ENCODE data around the gene ABCC2.

ABCC2 gene

GRCh38 chr10:99791831-99792230 lies 9.4 kb downstream of the ABCC2 start:
- H3K79me2 ChIP-seq (ENCODE audit: insufficient read depth, low read length): no peaks in the 10 kb centered on the region
- no peaks in the 10 kb centered on the region for H3K36me3 ChIP-seq (ENCODE audit: insufficient read depth, low read length)
- no peaks in the 10 kb centered on the region for H3F3A ChIP-seq (ENCODE audit: low read depth)

GRCh38 chr10:99793819-99794218 lies 11.4 kb downstream of the ABCC2 start:
- Histone ChIP-seq H2AFZ (ENCODE audit: low read length) (no peak overlapping the region), H3K4me3 (ENCODE audit: low read length, poor library complexity, severe bottlenecking) (no peak overlapping the region), H3K9ac (ENCODE audit: low read depth, low read length, poor library complexity, severe bottlenecking) (no peak overlapping the region), H3K9me3 (ENCODE audit: insufficient read depth, low read depth, low read length) (no peaks in the 10 kb centered on the region), H3K79me2 (ENCODE audit: insufficient read depth, low read length) (no peaks in the 10 kb centered on the region), H3F3A (ENCODE audit: low read depth) (no peaks in the 10 kb centered on the region), H3K27me3 (ENCODE audit: insufficient read depth, low read length, poor library complexity, severe bottlenecking) (no peaks in the 10 kb centered on the region), H3K9me2 (replicated peaks; ENCODE audit: low read depth, low read length) (no peaks in the 10 kb centered on the region), H3K4me2 (ENCODE audit: low read depth, low read length, poor library complexity, severe bottlenecking) (no peak overlapping the region), H4K20me1 (ENCODE audit: insufficient read depth, low read length, poor library complexity, severe bottlenecking) (no peaks in the 10 kb centered on the region), H3K4me1 (ENCODE audit: insufficient read depth, low read length, poor library complexity, severe bottlenecking) (no peaks in the 10 kb centered on the region), H3K36me3 (ENCODE audit: insufficient read depth, low read length) (no peaks in the 10 kb centered on the region)
- no peak for TF ChIP-seq CTCF (conservative IDR thresholded peaks at IDR 0.05; ENCODE audit: low read length)
- TF ChIP-seq EZH2phosphoT487 (IDR thresholded peaks at IDR 0.05; ENCODE audit: borderline replicate concordance): no peak

More at GRCh38 chr10:99791831-99792230, 9.4 kb downstream of the ABCC2 start:
- Histone ChIP-seq H3K9me3 (ENCODE audit: insufficient read depth, low read depth, low read length) (no peaks in the 10 kb centered on the region), H3K4me2 (ENCODE audit: low read depth, low read length, poor library complexity, severe bottlenecking) (no peak overlapping the region), H3K4me1 (ENCODE audit: insufficient read depth, low read length, poor library complexity, severe bottlenecking) (no peaks in the 10 kb centered on the region), H4K20me1 (ENCODE audit: insufficient read depth, low read length, poor library complexity, severe bottlenecking) (no peaks in the 10 kb centered on the region), H2AFZ (ENCODE audit: low read length) (no peak overlapping the region), H3K4me3 (ENCODE audit: low read length, poor library complexity, severe bottlenecking) (no peak overlapping the region), H3K9me2 (replicated peaks; ENCODE audit: low read depth, low read length) (no peaks in the 10 kb centered on the region), H3K27me3 (ENCODE audit: insufficient read depth, low read length, poor library complexity, severe bottlenecking) (no peaks in the 10 kb centered on the region), H3K9ac (ENCODE audit: low read depth, low read length, poor library complexity, severe bottlenecking) (no peak overlapping the region)
- TF ChIP-seq CTCF (conservative IDR thresholded peaks at IDR 0.05; ENCODE audit: low read length) (no peak), EZH2phosphoT487 (IDR thresholded peaks at IDR 0.05; ENCODE audit: borderline replicate concordance) (no peak)

- Histone ChIP-seq H3K36me3 (ENCODE audit: insufficient read depth, low read length) (no peaks in the 10 kb centered on the region), H2AFZ (ENCODE audit: low read length) (no peak overlapping the region), H4K20me1 (ENCODE audit: insufficient read depth, low read length, poor library complexity, severe bottlenecking) (no peaks in the 10 kb centered on the region), H3F3A (ENCODE audit: low read depth) (no peaks in the 10 kb centered on the region), H3K9me2 (replicated peaks; ENCODE audit: low read depth, low read length) (no peaks in the 10 kb centered on the region), H3K79me2 (ENCODE audit: insufficient read depth, low read length) (no peaks in the 10 kb centered on the region), H3K4me2 (ENCODE audit: low read depth, low read length, poor library complexity, severe bottlenecking) (no peak overlapping the region), H3K4me3 (ENCODE audit: low read length, poor library complexity, severe bottlenecking) (no peak overlapping the region), H3K9ac (ENCODE audit: low read depth, low read length, poor library complexity, severe bottlenecking) (no peak overlapping the region), H3K27me3 (ENCODE audit: insufficient read depth, low read length, poor library complexity, severe bottlenecking) (no peaks in the 10 kb centered on the region), H3K9me3 (ENCODE audit: insufficient read depth, low read depth, low read length) (no peaks in the 10 kb centered on the region), H3K4me1 (ENCODE audit: insufficient read depth, low read length, poor library complexity, severe bottlenecking) (no peaks in the 10 kb centered on the region)
- no peak for TF ChIP-seq EZH2phosphoT487 (IDR thresholded peaks at IDR 0.05; ENCODE audit: borderline replicate concordance)
- no peak for TF ChIP-seq CTCF (conservative IDR thresholded peaks at IDR 0.05; ENCODE audit: low read length)
Observed at GRCh38 chr10:99796928-99797327, 14.5 kb downstream of the ABCC2 start.

All from Loucy (cell line).